ENCODE measurements around the gene BAD.

DNA sequence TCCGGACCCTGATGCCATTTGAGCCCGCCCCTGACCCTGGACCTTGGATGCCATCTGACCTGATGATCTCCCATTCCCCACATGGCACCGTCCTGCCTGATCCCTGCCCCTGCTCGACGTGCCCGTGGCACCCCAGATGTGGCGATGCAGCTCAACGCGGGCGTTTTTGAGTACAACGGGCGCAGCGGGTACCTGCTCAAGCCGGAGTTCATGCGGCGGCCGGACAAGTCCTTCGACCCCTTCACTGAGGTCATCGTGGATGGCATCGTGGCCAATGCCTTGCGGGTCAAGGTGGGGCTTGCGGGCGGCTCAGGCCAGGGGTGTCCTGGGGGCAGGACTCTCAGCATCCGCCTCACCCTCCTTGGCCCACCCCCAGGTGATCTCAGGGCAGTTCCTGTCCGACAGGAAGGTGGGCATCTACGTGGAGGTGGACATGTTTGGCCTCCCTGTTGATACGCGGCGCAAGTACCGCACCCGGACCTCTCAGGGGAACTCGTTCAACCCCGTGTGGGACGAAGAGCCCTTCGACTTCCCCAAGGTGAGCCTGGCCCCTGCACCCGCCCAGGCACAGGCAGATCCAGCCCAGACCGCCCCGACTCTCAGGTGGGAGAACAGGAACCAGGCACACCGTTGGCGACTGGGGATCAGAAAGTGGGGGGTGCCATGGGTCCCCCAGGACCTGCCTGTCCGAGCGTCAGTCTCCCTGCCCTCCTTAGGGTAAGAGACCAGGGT, 22.0 kb downstream of the BAD start:
- no peak for TF ChIP-seq POLR2A (IDR thresholded peaks at IDR 0.05)
- no peak for TF ChIP-seq CTCF (IDR thresholded peaks at IDR 0.05)

All from suprapubic skin (tissue), 3 donors.